ENCODE data around the gene FAAH.

FAAH gene

DNA sequence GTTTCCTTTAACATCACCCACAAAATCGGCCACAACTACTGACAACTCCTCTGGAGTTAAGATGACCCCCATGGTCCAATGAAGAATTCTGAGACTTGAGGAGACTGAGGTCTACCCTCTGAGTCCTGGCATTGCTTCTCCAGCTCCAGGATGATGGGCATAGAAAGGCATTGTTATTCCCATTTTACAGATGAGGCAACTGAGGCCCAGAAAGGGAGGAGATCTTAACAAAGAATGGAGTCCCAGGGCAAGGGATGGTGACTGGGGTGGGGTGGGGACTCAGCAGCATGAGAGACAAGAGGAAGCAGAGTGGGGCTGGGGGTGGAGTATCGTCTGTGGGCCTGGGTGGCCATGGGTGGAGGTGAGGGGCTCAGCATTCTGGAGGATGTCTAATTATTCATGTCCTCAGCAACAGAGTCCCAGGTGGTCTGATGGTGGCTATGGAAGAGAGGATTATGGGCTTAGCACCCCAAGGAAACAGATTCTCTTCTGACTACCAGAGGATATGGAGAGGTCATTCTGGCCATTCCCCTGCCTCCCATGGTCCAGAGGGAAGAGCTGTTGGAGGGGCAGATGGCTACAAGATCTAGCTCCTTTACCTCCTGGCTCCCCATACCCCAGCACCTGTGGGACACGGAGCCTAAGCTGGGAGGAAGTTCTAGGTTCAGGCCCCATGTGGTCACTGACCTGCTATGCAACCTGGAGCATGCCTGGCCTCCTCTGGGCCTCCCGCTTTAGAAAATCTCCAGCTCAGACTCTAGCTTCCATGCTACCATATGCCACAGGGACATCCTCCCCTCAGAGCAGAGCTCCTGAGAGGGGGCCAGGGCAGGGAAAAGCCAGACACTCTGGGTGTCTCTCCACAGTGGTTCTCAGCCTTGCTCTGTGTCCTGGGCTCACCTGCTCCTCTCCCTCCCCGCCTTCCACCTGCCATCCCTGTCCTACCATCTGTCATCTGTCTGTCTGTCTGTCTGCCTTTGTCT lies 58.1 kb downstream of the FAAH start:
- no peak for DNase-seq

DNA sequence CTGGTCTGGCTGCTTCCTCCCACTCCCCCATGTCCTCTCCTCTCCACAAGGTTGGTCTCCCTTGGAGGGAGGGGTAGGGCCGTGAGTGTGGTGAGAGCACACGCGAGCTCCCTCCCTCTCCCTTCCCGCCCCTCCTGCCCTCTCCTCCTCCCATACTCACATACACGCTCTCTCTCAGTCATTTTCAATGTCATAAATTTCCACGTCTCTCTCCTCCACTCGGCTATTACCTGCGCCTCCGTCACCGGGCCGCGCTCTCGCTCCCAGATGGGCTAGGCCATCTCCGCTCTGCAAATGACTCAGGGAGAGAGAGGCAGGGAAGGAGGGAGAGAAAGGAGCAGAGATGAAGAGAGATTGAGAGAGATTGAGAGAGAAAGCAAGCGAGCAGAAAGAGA lies 58.8 kb downstream of the FAAH start:
- no peak for DNase-seq

DNA sequence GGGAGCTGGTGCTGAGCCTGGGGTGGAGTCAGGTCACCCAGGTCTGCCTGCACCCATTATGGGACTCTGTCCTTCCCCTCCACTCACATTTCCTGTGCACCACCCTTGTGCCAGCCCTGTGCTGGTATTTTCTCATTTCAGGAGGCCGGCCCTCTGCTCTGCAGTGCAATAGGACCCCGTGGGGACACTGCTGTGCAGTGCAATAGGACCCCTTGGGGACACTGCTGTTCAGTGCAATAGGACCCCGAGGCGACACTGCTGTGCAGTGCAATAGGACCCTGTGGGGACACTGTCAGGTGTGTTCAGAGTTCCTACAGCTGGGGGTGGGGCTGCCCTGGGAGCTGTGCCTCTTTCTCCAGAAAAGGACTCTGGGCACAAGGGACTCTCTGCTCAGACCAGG lies 59.3 kb downstream of the FAAH start:
- DNase-seq: no peak

DNA sequence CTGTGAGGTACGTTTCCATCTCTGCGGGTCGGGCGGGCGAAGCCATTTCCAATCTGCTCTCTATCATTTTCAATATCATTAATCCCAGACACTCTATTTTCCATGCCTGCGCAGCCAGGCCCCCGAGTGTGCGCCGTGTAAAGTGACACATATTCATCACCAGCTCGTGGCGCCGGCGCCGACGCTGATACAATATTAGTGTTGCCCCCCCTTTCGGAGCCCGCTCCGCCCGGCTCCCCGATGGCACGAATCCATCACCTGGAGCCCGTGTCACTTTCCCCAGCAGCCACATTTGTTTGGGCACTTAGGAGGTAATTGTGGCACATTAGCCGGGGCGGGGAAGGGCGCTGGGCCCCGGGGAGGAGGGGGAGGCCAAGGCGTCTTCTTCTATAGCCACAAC lies 61.8 kb downstream of the FAAH start:
- DNase-seq: no peak

DNA sequence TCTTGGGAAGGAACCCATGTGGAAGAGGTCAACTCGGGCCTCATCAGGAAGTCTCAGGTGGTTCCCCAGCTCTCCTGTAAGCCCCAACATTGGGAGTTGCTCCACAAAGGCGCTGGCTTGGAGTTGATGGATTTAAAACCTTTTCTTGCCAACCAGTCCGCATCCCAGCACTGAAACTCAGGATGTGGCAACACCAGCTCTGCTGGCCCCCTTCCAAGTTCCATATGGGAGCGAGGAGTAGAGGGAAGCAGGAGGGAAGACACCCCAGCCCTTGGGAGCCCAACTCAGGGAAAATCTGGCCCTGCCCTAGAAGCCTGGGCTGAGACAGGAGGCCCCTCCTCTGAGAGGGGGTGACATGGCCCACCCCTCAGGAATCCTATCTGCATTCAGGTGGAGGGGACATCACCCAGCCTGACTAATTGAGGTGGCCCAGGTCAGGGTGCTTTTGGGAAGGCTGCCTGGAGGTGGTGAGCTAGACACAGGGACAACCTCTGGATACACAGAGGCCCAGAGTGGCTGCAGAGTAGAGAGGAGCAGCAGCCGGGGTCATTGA lies 62.4 kb downstream of the FAAH start:
- DNase-seq: no peak

DNA sequence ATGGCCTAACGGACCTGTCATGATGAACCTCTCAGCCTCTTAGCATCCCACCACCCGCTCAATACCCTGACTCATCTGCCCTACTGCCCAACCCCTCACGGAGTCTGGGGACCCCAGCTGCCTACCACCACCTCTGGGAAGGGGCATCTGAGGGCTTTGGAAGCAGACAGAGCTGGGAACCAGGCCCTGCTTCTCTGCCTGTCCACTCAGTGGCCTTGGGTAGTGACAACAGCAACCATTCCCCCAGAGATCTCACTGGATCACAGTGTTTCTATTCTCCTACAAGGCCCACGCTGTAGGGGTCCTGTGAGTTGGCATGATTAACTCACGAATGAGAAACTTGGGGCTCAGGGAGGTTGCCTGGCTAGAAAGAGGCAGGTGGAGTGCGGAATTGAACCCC lies 63.1 kb downstream of the FAAH start:
- no peak for DNase-seq

DNA sequence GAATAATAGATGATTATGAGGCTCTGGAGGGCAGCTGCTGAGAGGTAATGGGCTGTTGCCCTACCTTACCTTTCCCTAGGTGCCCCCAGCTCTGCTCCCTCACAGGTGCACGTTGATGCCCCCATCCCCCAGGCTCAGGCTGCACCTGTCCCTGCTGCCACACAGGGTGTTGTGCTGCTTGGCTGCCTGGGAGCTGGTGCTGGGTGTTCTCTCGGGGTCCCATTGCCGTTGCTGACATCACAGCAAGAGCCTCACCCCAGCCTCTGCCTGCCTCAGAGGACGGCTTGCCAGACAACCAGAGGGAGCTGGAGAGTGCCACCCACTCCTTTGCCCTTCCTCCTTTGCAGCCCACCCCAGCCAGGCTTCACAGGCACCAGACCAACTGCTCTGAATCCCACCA lies 64.1 kb downstream of the FAAH start:
- no peak for DNase-seq

DNA sequence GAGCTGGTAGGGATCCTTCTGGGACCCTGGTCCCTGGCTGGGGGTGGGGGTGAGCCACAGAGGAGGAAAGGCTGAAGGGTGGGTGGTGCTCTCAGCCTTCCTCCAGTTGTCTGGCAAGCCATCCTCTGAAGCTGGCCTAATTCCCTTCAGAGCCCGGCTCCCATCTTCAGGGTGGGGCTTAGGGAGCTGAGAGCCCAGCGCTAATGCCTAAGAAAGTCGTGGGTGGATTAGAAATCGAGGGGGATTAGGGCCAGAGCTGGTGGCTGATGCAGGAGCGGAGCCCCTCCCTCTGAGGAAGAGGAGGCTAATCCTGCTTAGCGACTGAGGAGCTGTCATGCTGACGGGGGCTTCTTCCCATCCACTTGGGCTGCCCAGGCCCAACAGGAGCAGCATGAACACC lies 64.7 kb downstream of the FAAH start:
- no peak for DNase-seq

DNA sequence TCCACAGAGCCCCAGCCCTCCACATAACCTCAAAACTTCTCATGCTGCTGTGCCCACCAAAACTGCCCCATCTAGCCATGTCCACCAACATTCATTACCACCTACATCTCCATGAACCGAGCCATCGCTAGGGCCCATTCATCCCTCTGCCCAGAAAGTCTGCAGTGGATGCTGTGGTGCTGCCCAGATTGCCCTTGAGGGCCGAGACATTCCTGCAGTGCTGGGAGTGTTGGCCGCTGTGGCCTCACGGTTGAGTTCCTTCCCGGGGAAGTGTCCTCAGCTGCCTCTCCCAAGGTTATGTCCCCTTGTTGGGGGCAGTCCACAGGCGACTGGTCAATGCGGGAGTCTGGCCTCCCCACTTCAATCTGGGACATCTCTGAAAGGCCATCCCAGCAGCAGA lies 65.2 kb downstream of the FAAH start:
- DNase-seq: no peak

DNA sequence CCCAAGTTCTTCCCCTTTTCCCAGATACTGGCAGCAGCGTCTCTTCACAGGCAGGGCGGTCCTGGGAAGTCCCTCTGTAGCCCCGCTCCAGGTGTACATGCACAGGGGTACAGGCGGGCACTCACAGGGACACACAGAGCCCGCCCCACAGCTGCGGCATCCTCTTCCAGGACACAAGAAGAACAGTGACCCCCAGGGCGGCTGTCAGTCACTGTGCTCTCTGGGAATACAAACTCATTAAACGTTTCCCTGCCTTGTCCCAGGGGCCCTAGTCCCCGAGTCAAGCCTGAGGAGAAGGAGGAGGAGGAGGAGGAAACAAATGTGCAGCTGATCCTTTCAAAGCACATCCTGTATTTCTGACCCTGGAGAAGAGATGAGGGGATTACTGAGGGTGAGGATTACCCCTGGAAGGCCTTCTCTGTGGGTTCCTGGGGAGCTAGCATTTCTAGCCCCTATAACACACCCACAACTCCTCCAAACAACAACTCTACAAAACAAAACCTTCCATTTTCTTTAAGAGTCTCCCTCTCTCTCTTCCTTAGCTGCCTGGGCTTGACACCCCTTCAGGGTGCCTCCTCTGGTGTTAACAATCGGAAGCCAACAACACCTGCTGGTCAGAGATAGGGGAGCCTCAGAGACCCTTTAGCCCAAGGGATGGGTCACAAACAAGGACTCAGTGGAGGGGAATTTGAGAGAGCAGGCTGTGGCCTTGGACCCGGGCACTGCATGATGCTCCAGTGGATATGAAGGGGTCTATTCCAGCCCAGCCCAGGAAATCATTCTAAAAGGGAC lies 67.1 kb downstream of the FAAH start:
- DNase-seq: no peak

DNA sequence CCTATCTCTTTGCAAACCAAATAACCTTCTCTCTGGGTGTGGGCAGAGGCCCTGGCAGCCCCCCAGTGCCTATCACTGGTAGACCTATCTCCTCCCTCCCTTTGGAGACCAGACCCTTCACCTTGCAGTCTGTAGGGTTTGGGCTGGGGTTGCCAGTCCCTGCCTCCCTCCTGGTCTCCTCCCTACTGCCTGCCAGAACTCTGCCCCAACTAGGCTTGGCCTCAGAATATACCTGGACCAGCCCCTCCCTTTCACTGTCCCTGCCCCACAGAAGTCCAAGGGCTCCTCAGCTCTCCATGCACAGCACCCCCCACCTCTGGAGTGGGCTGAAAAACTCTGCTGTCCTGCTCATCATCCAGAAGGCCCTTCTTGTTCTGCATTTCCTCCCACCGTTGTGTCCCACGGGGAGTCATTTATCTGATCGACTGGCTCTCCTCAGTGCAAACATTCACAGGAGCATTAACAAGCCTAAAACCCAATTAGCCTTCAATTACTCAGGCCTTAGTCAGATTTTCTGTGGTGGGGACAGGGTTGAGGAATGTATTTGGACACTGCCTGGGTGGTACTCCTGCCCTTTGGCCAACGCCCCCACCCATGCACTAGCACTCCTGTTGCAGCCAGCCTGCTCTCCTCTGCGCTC lies 67.8 kb downstream of the FAAH start:
- no peak for DNase-seq
